Keratinocyte (primary cell): Measurements from ENCODE around the gene DCAF6. TPM values are rescaled to one million over a fixed set of nuclear protein-coding genes. Genes with fewer than 3 reads are reported as not detected.

ENCODE experiments used
- DNase-seq: peaks from one replicate; pipeline ENCODE4 v3.0.0-alpha.2; 2011; ENCODE audit warnings: low read depth, missing footprints, low spot score
- FAIRE-seq: peaks from 2 replicates; lab custom pipeline; 2011; peaks lifted over from hg19 to GRCh38; lab: Jason Lieb, UNC
- H2AFZ ChIP-seq: 2 replicates; pipeline ENCODE4 v1.6.0; 2012; ENCODE audit warnings: low read length, control low read depth, inconsistent platforms; ENCODE audit not compliant: control insufficient read depth
- H3K27ac ChIP-seq: 2 replicates; pipeline ENCODE4 v1.5.1; 2011; ENCODE audit warnings: low read length; ENCODE audit not compliant: control insufficient read depth, insufficient read depth
- H3K27me3 ChIP-seq: 3 replicates; pipeline ENCODE4 v1.6.0; 2011; ENCODE audit warnings: low read length; ENCODE audit not compliant: control insufficient read depth, insufficient read depth; ENCODE audit errors: extremely low read depth
- H3K36me3 ChIP-seq, 2 experiments: 2 replicates in 1 of 2; 3 replicates in 1 of 2; pipeline ENCODE4 v1.5.1; 2011; ENCODE audit warnings: low read length in 2 of 2, mild to moderate bottlenecking in 1 of 2; ENCODE audit not compliant: control insufficient read depth in 2 of 2, insufficient read depth in 2 of 2; ENCODE audit errors: extremely low read depth in 1 of 2
- H3K4me1 ChIP-seq: 3 replicates; pipeline ENCODE4 v1.5.1; 2011; ENCODE audit warnings: low read length; ENCODE audit not compliant: control insufficient read depth, insufficient read depth; ENCODE audit errors: extremely low read depth
- H3K4me2 ChIP-seq: 3 replicates; pipeline ENCODE4 v1.6.0; 2011; ENCODE audit warnings: low read depth, low read length; ENCODE audit not compliant: control insufficient read depth, insufficient read depth; ENCODE audit errors: extremely low read depth
- H3K4me3 ChIP-seq, 3 experiments: fragments of 200-600 bp in 1 of 3; sonication (generic) in 1 of 3; 2 replicates in 2 of 3; 3 replicates in 1 of 3; pipeline ENCODE4 v1.5.1; 2011 to 2016; ENCODE audit warnings: low read length in 3 of 3, mild to moderate bottlenecking in 3 of 3, control low read depth in 2 of 3, inconsistent platforms in 1 of 3, low read depth in 1 of 3, mixed read lengths in 1 of 3, mixed run types in 1 of 3, moderate library complexity in 1 of 3; ENCODE audit not compliant: control insufficient read depth in 2 of 3, insufficient read depth in 2 of 3; ENCODE audit errors: extremely low read depth in 1 of 3
- H3K79me2 ChIP-seq: 2 replicates; pipeline ENCODE4 v1.6.0; 2012; ENCODE audit warnings: low read length; ENCODE audit not compliant: control insufficient read depth, insufficient read depth
- H3K9ac ChIP-seq: 3 replicates; pipeline ENCODE4 v1.6.0; 2011; ENCODE audit warnings: low read length; ENCODE audit not compliant: control insufficient read depth, insufficient read depth; ENCODE audit errors: extremely low read depth
- H3K9me1 ChIP-seq: 3 replicates; pipeline ENCODE4 v1.6.0; 2011; ENCODE audit warnings: low read length; ENCODE audit not compliant: control insufficient read depth, insufficient read depth; ENCODE audit errors: extremely low read depth
- H3K9me3 ChIP-seq: 2 replicates; pipeline ENCODE4 v1.5.1; 2012; ENCODE audit warnings: low read depth, low read length; ENCODE audit not compliant: control insufficient read depth
- H4K20me1 ChIP-seq: 3 replicates; pipeline ENCODE4 v1.6.0; 2011; ENCODE audit warnings: low read length; ENCODE audit not compliant: control insufficient read depth, insufficient read depth; ENCODE audit errors: extremely low read depth
- CTCF ChIP-seq, 3 experiments: IDR thresholded peaks in 1 of 3; conservative IDR thresholded peaks in 1 of 3; optimal IDR thresholded peaks in 1 of 3; 2 replicates in 2 of 3; 3 replicates in 1 of 3; pipeline versions ENCODE3 to v1.5.1; 2011; ENCODE audit warnings: low read length in 3 of 3, mild to moderate bottlenecking in 3 of 3, moderate library complexity in 2 of 3, control low read depth in 1 of 3, inconsistent platforms in 1 of 3; ENCODE audit not compliant: insufficient read depth in 2 of 3; ENCODE audit errors: extremely low read depth in 1 of 3
- EZH2 ChIP-seq: IDR thresholded peaks from one replicate; pipeline ENCODE4 v1.6.1; 2012; ENCODE audit warnings: inconsistent platforms, mild to moderate bottlenecking, low read length, moderate library complexity
- dilution Hi-C: fragments of 300-500 bp; cut with MboI; formaldehyde crosslinking; loops from one replicate; pipeline ENCODE4 v1.7.0; 2020; ENCODE audit warnings: low sequenced_read_pairs; ENCODE audit not compliant: extremely low pct_ligation_motif_present
- polyA plus RNA-seq, 5 experiments: library from polyadenylated mRNA; depleted of rRNA in 3 of 5; stranded (reverse) in 3 of 5; stranded (forward) in 1 of 5; unstranded in 1 of 5; fragments of >200 nt; gene quantifications; 1 replicate in 1 of 5; 2 replicates in 3 of 5; 3 replicates in 1 of 5; pipeline versions ENCODE4 v1.2.1 to v1.2.3, GENCODE V29; 2011 to 2012; ENCODE audit warnings: missing spikeins in 2 of 5, low read depth in 1 of 5, low replicate concordance in 1 of 5

The DCAF6 gene
- polyA plus RNA-seq, 1 donor (not counting 4 experiments of a cell fraction or from before 2014, with no cell fraction given), result 109 TPM

- DNase-seq, result no peak
- dilution Hi-C loops, result no loop called here
- no peaks in the 10 kb centered on the region for H3K4me1 ChIP-seq
- no peak overlapping the region for H3K27ac ChIP-seq
- H3K79me2 ChIP-seq, result no peaks in the 10 kb centered on the region
- H3K9me1 ChIP-seq, result no peaks in the 10 kb centered on the region
- no peak for TF ChIP-seq CTCF (optimal IDR thresholded peaks at IDR 0.05 in 1 of 3, IDR thresholded peaks at IDR 0.05 in 1 of 3, conservative IDR thresholded peaks at IDR 0.05 in 1 of 3; ENCODE audit: extremely low read depth in 1 of 3, insufficient read depth in 2 of 3, low read length in 3 of 3)
- TF ChIP-seq EZH2, result no peak
- no peak for FAIRE-seq
- no peaks in the 10 kb centered on the region for H4K20me1 ChIP-seq
- H3K4me3 ChIP-seq, result no peak overlapping the region
- H2AFZ ChIP-seq, result no peak overlapping the region
- no peaks in the 10 kb centered on the region for H3K27me3 ChIP-seq
- H3K4me2 ChIP-seq, result no peak overlapping the region
- H3K36me3 ChIP-seq, result no peaks in the 10 kb centered on the region
- no peaks in the 10 kb centered on the region for H3K9me3 ChIP-seq
- no peak overlapping the region for H3K9ac ChIP-seq
Observed at GRCh38 chr1:167898578-167899222, 37.8 kb upstream of the DCAF6 start.

GRCh38 chr1:167899253-167899681 is 37.2 kb upstream of the DCAF6 start:
- Histone ChIP-seq H3K9me1 (no peaks in the 10 kb centered on the region), H3K9ac (no peak overlapping the region), H3K9me3 (no peaks in the 10 kb centered on the region), H3K4me3 (no peak overlapping the region), H3K27me3 (no peaks in the 10 kb centered on the region), H4K20me1 (no peaks in the 10 kb centered on the region), H3K4me2 (no peak overlapping the region), H3K27ac (no peak overlapping the region), H3K4me1 (no peaks in the 10 kb centered on the region), H3K79me2 (no peaks in the 10 kb centered on the region), H2AFZ (no peak overlapping the region), H3K36me3 (no peaks in the 10 kb centered on the region)
- dilution Hi-C loops, result no loop called here
- TF ChIP-seq EZH2 (no peak), CTCF (optimal IDR thresholded peaks at IDR 0.05 in 1 of 3, IDR thresholded peaks at IDR 0.05 in 1 of 3, conservative IDR thresholded peaks at IDR 0.05 in 1 of 3; ENCODE audit: extremely low read depth in 1 of 3, insufficient read depth in 2 of 3, low read length in 3 of 3) (no peak)
- FAIRE-seq (no peak), DNase-seq (no peak)
